H9 (cell line): ENCODE results near the gene SAMD8. TPM values are rescaled to one million over a fixed set of nuclear protein-coding genes. Genes with fewer than 3 reads are reported as not detected.

Experiments used
- DNase-seq: peaks from one replicate; pipeline ENCODE4 v3.0.0-alpha.2; 2017
- H2AFZ ChIP-seq: one replicate; pipeline ENCODE4 v1.6.1; 2013; ENCODE audit warnings: mild to moderate bottlenecking, low read length, control low read depth, moderate library complexity
- H2AK5ac ChIP-seq: 2 replicates; pipeline ENCODE4 v1.6.1; 2013; ENCODE audit warnings: low read length, control low read depth, mixed read lengths; ENCODE audit not compliant: insufficient read length
- H2BK120ac ChIP-seq: one replicate; pipeline ENCODE4 v1.6.1; 2013; ENCODE audit warnings: low read depth, mild to moderate bottlenecking, low read length, control low read depth, inconsistent platforms; ENCODE audit not compliant: poor library complexity, severe bottlenecking
- H2BK12ac ChIP-seq: 2 replicates; pipeline ENCODE4 v1.6.1; 2013; ENCODE audit warnings: low read length, control low read depth, mixed read lengths, low read depth; ENCODE audit not compliant: insufficient read length
- H2BK15ac ChIP-seq: 2 replicates; pipeline ENCODE4 v1.6.1; 2013; ENCODE audit warnings: low read depth, low read length, control low read depth
- H2BK20ac ChIP-seq: one replicate; pipeline ENCODE4 v1.6.1; 2013; ENCODE audit warnings: low read depth, mild to moderate bottlenecking, low read length, control low read depth, inconsistent platforms; ENCODE audit not compliant: poor library complexity, severe bottlenecking
- H2BK5ac ChIP-seq: 2 replicates; pipeline ENCODE4 v1.6.1; 2013; ENCODE audit warnings: low read length, control low read depth, mixed read lengths; ENCODE audit not compliant: insufficient read length
- H3K14ac ChIP-seq: 2 replicates; pipeline ENCODE4 v1.6.1; 2013; ENCODE audit warnings: low read length, control low read depth; ENCODE audit not compliant: insufficient read depth
- H3K18ac ChIP-seq: 2 replicates; pipeline ENCODE4 v1.6.1; 2013; ENCODE audit warnings: low read depth, mild to moderate bottlenecking, mixed read lengths, low read length, control low read depth; ENCODE audit not compliant: insufficient read length
- H3K23ac ChIP-seq: 2 replicates; pipeline ENCODE4 v1.6.1; 2013; ENCODE audit warnings: low read length, control low read depth, mixed read lengths, low read depth; ENCODE audit not compliant: insufficient read length
- H3K23me2 ChIP-seq: 2 replicates; pipeline ENCODE4 v1.6.1; 2013; ENCODE audit warnings: low read depth, mild to moderate bottlenecking, mixed read lengths, low read length, control low read depth; ENCODE audit not compliant: insufficient read length, poor library complexity, severe bottlenecking
- H3K27ac ChIP-seq: 2 replicates; pipeline ENCODE4 v1.5.1; 2013; ENCODE audit warnings: low read length, control low read depth, mixed read lengths, low read depth; ENCODE audit not compliant: insufficient read length
- H3K27me3 ChIP-seq: 2 replicates; pipeline ENCODE4 v1.6.1; 2013; ENCODE audit warnings: low read length, control low read depth, inconsistent platforms; ENCODE audit not compliant: insufficient read depth
- H3K4ac ChIP-seq: 2 replicates; pipeline ENCODE4 v1.6.1; 2013; ENCODE audit warnings: low read depth, mild to moderate bottlenecking, control low read depth, inconsistent platforms, low read length, moderate library complexity
- H3K4me1 ChIP-seq: 2 replicates; pipeline ENCODE4 v1.6.1; 2013; ENCODE audit warnings: low read length, control low read depth, inconsistent platforms; ENCODE audit not compliant: insufficient read depth
- H3K4me2 ChIP-seq: 2 replicates; pipeline ENCODE4 v1.6.1; 2013; ENCODE audit warnings: low read length, control low read depth, mixed read lengths; ENCODE audit not compliant: insufficient read length, insufficient read depth
- H3K56ac ChIP-seq: 2 replicates; pipeline ENCODE4 v1.6.1; 2013; ENCODE audit warnings: low read depth, mild to moderate bottlenecking, mixed read lengths, low read length, control low read depth; ENCODE audit not compliant: insufficient read length
- H3K79me1 ChIP-seq: 2 replicates; pipeline ENCODE4 v1.6.1; 2013; ENCODE audit warnings: low read depth, mild to moderate bottlenecking, moderate library complexity, low read length, control low read depth, inconsistent platforms; ENCODE audit not compliant: insufficient read depth, poor library complexity, severe bottlenecking
- H3K79me2 ChIP-seq: 2 replicates; pipeline ENCODE4 v1.6.1; 2013; ENCODE audit warnings: low read length, control low read depth, inconsistent platforms; ENCODE audit not compliant: insufficient read depth
- H3K9ac ChIP-seq: 2 replicates; pipeline ENCODE4 v1.6.1; 2013; ENCODE audit warnings: low read length, control low read depth, mixed read lengths; ENCODE audit not compliant: insufficient read length; ENCODE audit errors: extremely low read depth
- H3K9me3 ChIP-seq: one replicate; pipeline ENCODE4 v1.6.1; 2013; ENCODE audit warnings: low read depth, low read length, inconsistent platforms; ENCODE audit not compliant: control insufficient read depth
- H3T11ph ChIP-seq: one replicate; pipeline ENCODE4 v1.6.1; 2013; ENCODE audit warnings: mild to moderate bottlenecking, low read length, control low read depth, inconsistent platforms
- H4K20me1 ChIP-seq: one replicate; pipeline ENCODE4 v1.6.1; 2013; ENCODE audit not compliant: control insufficient read depth, insufficient read length, insufficient read depth
- H4K5ac ChIP-seq: 2 replicates; pipeline ENCODE4 v1.6.1; 2013; ENCODE audit warnings: low read depth, mild to moderate bottlenecking, mixed read lengths, low read length, control low read depth; ENCODE audit not compliant: insufficient read length
- H4K8ac ChIP-seq: replicated peaks from 2 replicates; pipeline ENCODE4 v1.6.1; 2013; ENCODE audit warnings: low read length, control low read depth, mixed read lengths, low read depth; ENCODE audit not compliant: insufficient read length
- H4K91ac ChIP-seq: 2 replicates; pipeline ENCODE4 v1.6.1; 2013; ENCODE audit warnings: low read depth, mild to moderate bottlenecking, moderate library complexity, mixed read lengths, low read length, control low read depth; ENCODE audit not compliant: insufficient read length
- H3K27ac Mint-ChIP-seq, 3 experiments: 2 replicates in 2 of 3; 3 replicates in 1 of 3; pipeline ENCODE4 v1.8.0; 2020 to 2021; ENCODE audit warnings: mixed read lengths in 3 of 3, mild to moderate bottlenecking in 1 of 3, moderate library complexity in 1 of 3
- H3K27me3 Mint-ChIP-seq: 2 replicates; pipeline ENCODE4 v1.8.0; 2021; ENCODE audit warnings: low read depth, mild to moderate bottlenecking, moderate library complexity, mixed read lengths
- H3K36me3 Mint-ChIP-seq, 3 experiments: 2 replicates in 2 of 3; 3 replicates in 1 of 3; pipeline ENCODE4 v1.8.0; 2020 to 2021; ENCODE audit warnings: low read depth in 3 of 3, mixed read lengths in 3 of 3; ENCODE audit not compliant: insufficient read depth in 1 of 3
- H3K4me1 Mint-ChIP-seq, 2 experiments: 2 replicates each; pipeline ENCODE4 v1.8.0; 2020; ENCODE audit warnings: mixed read lengths in 2 of 2
- H3K4me3 Mint-ChIP-seq, 2 experiments: 2 replicates in 1 of 2; 3 replicates in 1 of 2; pipeline ENCODE4 v1.8.0; 2020 to 2021; ENCODE audit warnings: mild to moderate bottlenecking in 2 of 2, mixed read lengths in 2 of 2, moderate library complexity in 1 of 2
- H3K9me3 Mint-ChIP-seq, 2 experiments: 2 replicates in 1 of 2; 3 replicates in 1 of 2; pipeline ENCODE4 v1.8.0; 2020; ENCODE audit warnings: mild to moderate bottlenecking in 2 of 2, mixed read lengths in 2 of 2, moderate library complexity in 1 of 2
- CTCF ChIP-seq: fragments of 200-600 bp; sonication (generic); conservative IDR thresholded peaks from 3 replicates; pipeline ENCODE4 v1.8.0; 2021; ENCODE audit warnings: antibody characterized with exemption, mild to moderate bottlenecking
- WGBS: extraction: QIAGEN DNeasy Blood & Tissue Kit; methylation state at CpG from one replicate; pipeline ENCODE4 v1.1.7; 2013; ENCODE audit warnings: missing lambda C conversion rate, low lambda C conversion rate, mixed read lengths; ENCODE audit not compliant: insufficient read length; ENCODE audit errors: extremely low coverage; 5-methylcytosine and 5-hydroxymethylcytosine counted together
- total RNA-seq: library from RNA; stranded (reverse); gene quantifications from 2 replicates; pipeline ENCODE4 v1.2.1, GENCODE V29; 2021

The SAMD8 gene
- total RNA-seq, 1 experiment from 2014 or later: 18.8 TPM

GRCh38 chr10:75100764-75101291, 10.6 kb upstream of the SAMD8 start:
- peak overlapping the region in 1 of 2 experiments; percentile 70; a peak in 2 of 5 replicates for H3K4me3 Mint-ChIP-seq
- H2BK12ac ChIP-seq: no peak overlapping the region
- H3K9me3 ChIP-seq: no peaks in the 10 kb centered on the region
- no peak overlapping the region for H3T11ph ChIP-seq
- H4K20me1 ChIP-seq: no peaks in the 10 kb centered on the region
- no peak overlapping the region for H3K4me2 ChIP-seq
- peaks cover 19 to 30% of the 10 kb centered on the region in 2 experiments for H3K4me1 Mint-ChIP-seq
- H4K8ac ChIP-seq: no peak overlapping the region
- H3K9me3 Mint-ChIP-seq: no peaks in the 10 kb centered on the region
- H3K56ac ChIP-seq: no peak overlapping the region
- no peaks in the 10 kb centered on the region for H3K23me2 ChIP-seq
- TF ChIP-seq CTCF: no peak
- no peak overlapping the region for H2BK15ac ChIP-seq
- no peak overlapping the region for H3K9ac ChIP-seq
- H2BK20ac ChIP-seq: no peak overlapping the region
- H3K27me3 Mint-ChIP-seq: no peaks in the 10 kb centered on the region
- H3K27ac Mint-ChIP-seq: peak overlapping the region; percentile 76 to 88 (median 83)
- H2BK120ac ChIP-seq: no peak overlapping the region
- H2BK5ac ChIP-seq: no peak overlapping the region
- no peaks in the 10 kb centered on the region for H3K79me1 ChIP-seq
- WGBS: no CpG with 5 or more reads among the region's 4 CpGs
- no peak overlapping the region for H4K91ac ChIP-seq
- 0 out of 2 replicates have a peak overlapping the region, but pooled peaks have one; percentile 16 for H3K14ac ChIP-seq
- no peaks in the 10 kb centered on the region for H3K79me2 ChIP-seq
- no peaks in the 10 kb centered on the region for H3K27me3 ChIP-seq
- no peak overlapping the region for H3K23ac ChIP-seq
- no peak overlapping the region for H3K18ac ChIP-seq
- no peak overlapping the region for H4K5ac ChIP-seq
- H2AFZ ChIP-seq: no peak overlapping the region
- H2AK5ac ChIP-seq: no peak overlapping the region
- peaks cover 4% of the 10 kb centered on the region; the same call in 1 of the 2 replicates for H3K4me1 ChIP-seq
- H3K27ac ChIP-seq: no peak overlapping the region
- H3K4ac ChIP-seq: no peak overlapping the region
- no peaks in the 10 kb centered on the region for H3K36me3 Mint-ChIP-seq
- DNase-seq: no peak
